Liver (tissue), 3 donors: ENCODE results near the gene GCNT2.

Source experiments
- EGR1 ChIP-seq, 2 donors: IDR thresholded peaks; 2 replicates each; pipeline ENCODE4 v1.6.1; 2016 to 2018; ENCODE audit warnings: antibody characterized with exemption in 2 of 2, low read depth in 2 of 2
- GABPA ChIP-seq, 2 donors: IDR thresholded peaks in 1 of 2; conservative IDR thresholded peaks in 1 of 2; 2 replicates each; pipeline ENCODE4 v1.6.1; 2016; ENCODE audit warnings: antibody characterized with exemption in 2 of 2, mild to moderate bottlenecking in 1 of 2, moderate library complexity in 1 of 2
- JUND ChIP-seq, 2 donors: IDR thresholded peaks; 2 replicates each; pipeline ENCODE4 v1.6.1; 2016; ENCODE audit warnings: antibody characterized with exemption in 2 of 2
- NR2F2 ChIP-seq: IDR thresholded peaks from 2 replicates; pipeline ENCODE4 v1.6.1; 2016; ENCODE audit warnings: antibody characterized with exemption
- SP1 ChIP-seq: IDR thresholded peaks from 2 replicates; pipeline ENCODE4 v1.6.1; 2018; ENCODE audit warnings: antibody characterized with exemption, mild to moderate bottlenecking
- TAF1 ChIP-seq: conservative IDR thresholded peaks from 2 replicates; pipeline ENCODE4 v1.6.1; 2016; ENCODE audit warnings: antibody characterized with exemption, mild to moderate bottlenecking
- YY1 ChIP-seq: IDR thresholded peaks from 2 replicates; pipeline ENCODE4 v1.6.1; 2016; ENCODE audit warnings: antibody characterized with exemption, mild to moderate bottlenecking
- TF ChIP-seq, protein P1 (sequence below): IDR thresholded peaks from 2 replicates; pipeline ENCODE4 v1.6.1; 2016; ENCODE audit warnings: antibody characterized with exemption, mild to moderate bottlenecking
- TF ChIP-seq, protein P2 (sequence below): fragments of 150-350 bp; IDR thresholded peaks from 2 replicates; pipeline ENCODE4 v1.5.1; 2017; ENCODE audit warnings: improper control_type of control experiment, low read depth, low read length; ENCODE audit not compliant: missing input control
- TF ChIP-seq, protein P3 (sequence below): IDR thresholded peaks from 2 replicates; pipeline ENCODE4 v1.6.1; 2016; ENCODE audit warnings: antibody characterized with exemption
- TF ChIP-seq, protein P4 (sequence below): IDR thresholded peaks from 2 replicates; pipeline ENCODE4 v1.6.1; 2016; ENCODE audit warnings: antibody characterized with exemption
- donor health status: healthy.
- donor health status: healthy.

DNA sequence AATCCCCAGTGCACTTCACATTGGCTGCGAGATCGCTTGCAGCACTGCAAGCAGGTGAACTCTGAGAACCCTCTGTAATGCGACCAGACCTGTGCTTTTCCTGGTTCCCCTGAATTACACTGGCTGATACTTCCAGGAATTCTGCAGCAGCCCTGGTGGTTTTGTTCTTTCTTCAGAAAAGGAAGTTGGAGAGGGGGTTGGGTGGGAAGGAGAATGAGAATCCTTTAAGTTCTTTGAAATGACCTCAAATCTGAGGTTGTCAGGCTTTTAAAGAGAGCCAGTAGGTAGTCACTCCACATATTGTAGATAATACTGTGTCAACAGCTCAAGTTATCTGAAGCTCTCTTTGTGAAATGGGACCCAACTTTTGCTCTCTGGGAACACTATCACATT lies 62.4 kb downstream of the GCNT2 start:
- TF ChIP-seq, protein P1, sequence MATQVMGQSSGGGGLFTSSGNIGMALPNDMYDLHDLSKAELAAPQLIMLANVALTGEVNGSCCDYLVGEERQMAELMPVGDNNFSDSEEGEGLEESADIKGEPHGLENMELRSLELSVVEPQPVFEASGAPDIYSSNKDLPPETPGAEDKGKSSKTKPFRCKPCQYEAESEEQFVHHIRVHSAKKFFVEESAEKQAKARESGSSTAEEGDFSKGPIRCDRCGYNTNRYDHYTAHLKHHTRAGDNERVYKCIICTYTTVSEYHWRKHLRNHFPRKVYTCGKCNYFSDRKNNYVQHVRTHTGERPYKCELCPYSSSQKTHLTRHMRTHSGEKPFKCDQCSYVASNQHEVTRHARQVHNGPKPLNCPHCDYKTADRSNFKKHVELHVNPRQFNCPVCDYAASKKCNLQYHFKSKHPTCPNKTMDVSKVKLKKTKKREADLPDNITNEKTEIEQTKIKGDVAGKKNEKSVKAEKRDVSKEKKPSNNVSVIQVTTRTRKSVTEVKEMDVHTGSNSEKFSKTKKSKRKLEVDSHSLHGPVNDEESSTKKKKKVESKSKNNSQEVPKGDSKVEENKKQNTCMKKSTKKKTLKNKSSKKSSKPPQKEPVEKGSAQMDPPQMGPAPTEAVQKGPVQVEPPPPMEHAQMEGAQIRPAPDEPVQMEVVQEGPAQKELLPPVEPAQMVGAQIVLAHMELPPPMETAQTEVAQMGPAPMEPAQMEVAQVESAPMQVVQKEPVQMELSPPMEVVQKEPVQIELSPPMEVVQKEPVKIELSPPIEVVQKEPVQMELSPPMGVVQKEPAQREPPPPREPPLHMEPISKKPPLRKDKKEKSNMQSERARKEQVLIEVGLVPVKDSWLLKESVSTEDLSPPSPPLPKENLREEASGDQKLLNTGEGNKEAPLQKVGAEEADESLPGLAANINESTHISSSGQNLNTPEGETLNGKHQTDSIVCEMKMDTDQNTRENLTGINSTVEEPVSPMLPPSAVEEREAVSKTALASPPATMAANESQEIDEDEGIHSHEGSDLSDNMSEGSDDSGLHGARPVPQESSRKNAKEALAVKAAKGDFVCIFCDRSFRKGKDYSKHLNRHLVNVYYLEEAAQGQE, result no peak
- TF ChIP-seq, protein P2, sequence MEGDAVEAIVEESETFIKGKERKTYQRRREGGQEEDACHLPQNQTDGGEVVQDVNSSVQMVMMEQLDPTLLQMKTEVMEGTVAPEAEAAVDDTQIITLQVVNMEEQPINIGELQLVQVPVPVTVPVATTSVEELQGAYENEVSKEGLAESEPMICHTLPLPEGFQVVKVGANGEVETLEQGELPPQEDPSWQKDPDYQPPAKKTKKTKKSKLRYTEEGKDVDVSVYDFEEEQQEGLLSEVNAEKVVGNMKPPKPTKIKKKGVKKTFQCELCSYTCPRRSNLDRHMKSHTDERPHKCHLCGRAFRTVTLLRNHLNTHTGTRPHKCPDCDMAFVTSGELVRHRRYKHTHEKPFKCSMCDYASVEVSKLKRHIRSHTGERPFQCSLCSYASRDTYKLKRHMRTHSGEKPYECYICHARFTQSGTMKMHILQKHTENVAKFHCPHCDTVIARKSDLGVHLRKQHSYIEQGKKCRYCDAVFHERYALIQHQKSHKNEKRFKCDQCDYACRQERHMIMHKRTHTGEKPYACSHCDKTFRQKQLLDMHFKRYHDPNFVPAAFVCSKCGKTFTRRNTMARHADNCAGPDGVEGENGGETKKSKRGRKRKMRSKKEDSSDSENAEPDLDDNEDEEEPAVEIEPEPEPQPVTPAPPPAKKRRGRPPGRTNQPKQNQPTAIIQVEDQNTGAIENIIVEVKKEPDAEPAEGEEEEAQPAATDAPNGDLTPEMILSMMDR, result no peak
- TF ChIP-seq GABPA (IDR thresholded peaks at IDR 0.05 in 1 of 2, conservative IDR thresholded peaks at IDR 0.05 in 1 of 2), result no peak
- no peak for TF ChIP-seq NR2F2
- TF ChIP-seq JUND (IDR thresholded peaks at IDR 0.05), result no peak
- no peak for TF ChIP-seq YY1
- TF ChIP-seq, protein P3, sequence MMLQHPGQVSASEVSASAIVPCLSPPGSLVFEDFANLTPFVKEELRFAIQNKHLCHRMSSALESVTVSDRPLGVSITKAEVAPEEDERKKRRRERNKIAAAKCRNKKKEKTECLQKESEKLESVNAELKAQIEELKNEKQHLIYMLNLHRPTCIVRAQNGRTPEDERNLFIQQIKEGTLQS, result no peak
- TF ChIP-seq TAF1, result no peak
- TF ChIP-seq, protein P4, sequence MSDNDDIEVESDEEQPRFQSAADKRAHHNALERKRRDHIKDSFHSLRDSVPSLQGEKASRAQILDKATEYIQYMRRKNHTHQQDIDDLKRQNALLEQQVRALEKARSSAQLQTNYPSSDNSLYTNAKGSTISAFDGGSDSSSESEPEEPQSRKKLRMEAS, result no peak
- TF ChIP-seq EGR1 (IDR thresholded peaks at IDR 0.05; ENCODE audit: low read depth in 2 of 2), result no peak
- no peak for TF ChIP-seq SP1
